Frontal cortex (tissue), 4 donors: Measurements from ENCODE around the gene VGLL4. TPM values are rescaled to one million over a fixed set of nuclear protein-coding genes. Genes with fewer than 3 reads are reported as not detected.

ENCODE experiments used
- DNase-seq, 2 donors: peaks; one replicate each; pipeline ENCODE4 v3.0.0; 2012; ENCODE audit warnings: low spot score in 2 of 2
- FAIRE-seq: peaks from 2 replicates; lab custom pipeline; 2012; peaks lifted over from hg19 to GRCh38; lab: Jason Lieb, UNC
- total RNA-seq: library from RNA; depleted of rRNA; stranded (reverse); fragments of >200 nt; gene quantifications from one replicate; pipeline ENCODE4 v1.2.3, GENCODE V29; 2014
- donor health status: control.
- donor health status: control.
- donor health status: control.

Gene VGLL4
- total RNA-seq, 1 donor from 2014 or later = 83.2 TPM

- FAIRE-seq = no peak
- DNase-seq = peak in 1 of 2 donors; percentile 47
Observed at GRCh38 chr3:11556851-11557644, 86.7 kb downstream of the VGLL4 start.

- FAIRE-seq (no peak), DNase-seq (no peak)
Observed at GRCh38 chr3:11555881-11556633, 87.7 kb downstream of the VGLL4 start.

GRCh38 chr3:11555211-11555782, 88.4 kb downstream of the VGLL4 start:
- DNase-seq (no peak), FAIRE-seq (no peak)

GRCh38 chr3:11554666-11555065, 89.0 kb downstream of the VGLL4 start:
- no peak for FAIRE-seq
- no peak for DNase-seq

- no peak for FAIRE-seq
- no peak for DNase-seq
Observed at GRCh38 chr3:11554236-11554610, 89.5 kb downstream of the VGLL4 start.

- DNase-seq = no peak
- FAIRE-seq = no peak
Observed at GRCh38 chr3:11553436-11554235, 90.1 kb downstream of the VGLL4 start.

GRCh38 chr3:11552289-11553264, 91.1 kb downstream of the VGLL4 start:
- no peak for DNase-seq
- FAIRE-seq = no peak

GRCh38 chr3:11551036-11551435, 92.7 kb downstream of the VGLL4 start:
- DNase-seq (no peak), FAIRE-seq (no peak)

GRCh38 chr3:11549580-11550140, 94.1 kb downstream of the VGLL4 start:
- FAIRE-seq (no peak), DNase-seq (no peak)

- DNase-seq (no peak), FAIRE-seq (no peak)
Observed at GRCh38 chr3:11548721-11549131, 95.0 kb downstream of the VGLL4 start.

- DNase-seq (no peak), FAIRE-seq (no peak)
Observed at GRCh38 chr3:11547498-11547897, 96.2 kb downstream of the VGLL4 start.

GRCh38 chr3:11546657-11547302, 96.9 kb downstream of the VGLL4 start:
- no peak for DNase-seq
- FAIRE-seq = no peak

GRCh38 chr3:11545186-11545851, 98.4 kb downstream of the VGLL4 start:
- FAIRE-seq = no peak
- DNase-seq = no peak

GRCh38 chr3:11544412-11545181, 99.1 kb downstream of the VGLL4 start:
- DNase-seq = no peak
- FAIRE-seq = no peak

- no peak for DNase-seq
- FAIRE-seq = no peak
Observed at GRCh38 chr3:11543948-11544387, 99.7 kb downstream of the VGLL4 start.

- DNase-seq (no peak), FAIRE-seq (no peak)
Observed at GRCh38 chr3:11543141-11543947, 100.4 kb downstream of the VGLL4 start.
